Fibroblast of mammary gland (primary cell): Measurements from ENCODE around the gene PROCA1.

Source experiments
- DNase-seq: peaks from one replicate; pipeline ENCODE4 v3.0.0-alpha.2; 2010; ENCODE audit warnings: low read depth
- H3K4me3 ChIP-seq: 2 replicates; pipeline ENCODE4 v1.5.1; 2011; ENCODE audit warnings: low read depth, mild to moderate bottlenecking, low read length, moderate library complexity; ENCODE audit not compliant: control insufficient read depth
- CTCF ChIP-seq: conservative IDR thresholded peaks from 2 replicates; pipeline ENCODE4 v1.5.1; 2011; ENCODE audit warnings: low read depth, low read length, inconsistent platforms; ENCODE audit not compliant: control insufficient read depth, insufficient read depth

The PROCA1 gene

DNA sequence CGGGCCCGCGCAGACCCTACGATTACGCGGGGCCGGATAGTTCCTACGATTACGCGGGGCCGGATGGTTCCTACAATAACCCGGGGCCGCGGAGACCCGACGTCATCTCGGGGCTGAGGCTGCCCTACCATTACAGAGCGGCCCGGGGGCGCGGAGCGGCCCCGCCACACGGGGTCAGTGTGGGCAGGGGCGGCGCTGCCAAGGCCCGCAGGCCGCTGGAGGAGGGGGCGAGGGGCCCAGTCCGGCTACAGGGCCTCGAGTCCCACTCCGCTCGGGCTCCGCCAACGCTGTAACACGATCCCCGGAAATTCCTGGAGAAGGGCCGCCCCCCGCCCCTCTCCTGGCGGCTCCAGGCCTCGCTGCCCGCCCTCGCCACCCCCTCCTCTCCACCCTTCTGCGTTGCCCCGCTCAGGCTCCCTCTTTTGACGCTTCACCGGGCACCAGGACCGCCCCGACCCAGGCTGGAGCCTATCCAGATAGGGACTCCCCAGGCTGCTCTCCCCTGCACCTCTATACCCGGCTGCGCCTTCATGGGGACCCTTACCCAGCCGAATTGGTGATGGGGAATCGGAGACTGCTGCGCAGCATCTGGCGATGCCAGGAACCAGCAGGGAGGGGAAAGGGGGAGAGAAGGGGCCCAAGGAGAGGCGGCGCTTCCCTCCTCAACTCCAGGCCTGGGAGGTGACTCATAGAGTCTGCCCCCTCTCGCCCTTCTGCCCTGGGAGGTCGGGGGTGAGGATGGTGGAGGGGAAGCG is 6.1 kb upstream of the PROCA1 start, which contains the start of gene RAB34:
Gene RAB34, minus strand, starts transcription at position 291 of the 755 bp plus-strand sequence. CDS start 602 bp downstream, outside the sequence.
- H3K4me3 ChIP-seq: peak within 1 kb of the TSS; percentile 68
- DNase-seq: peak; percentile 85
- TF ChIP-seq CTCF: no peak

- TF ChIP-seq CTCF: no peak
- H3K4me3 ChIP-seq: peak overlapping the region; percentile 68
- peak; percentile 38 for DNase-seq
Observed at GRCh38 chr17:28716740-28717577, 5.3 kb upstream of the PROCA1 start.

GRCh38 chr17:28715217-28715616 is 3.5 kb upstream of the PROCA1 start:
- TF ChIP-seq CTCF: no peak
- no peak for DNase-seq
- no peak overlapping the region for H3K4me3 ChIP-seq

GRCh38 chr17:28714281-28714680 is 2.6 kb upstream of the PROCA1 start:
- no peak for DNase-seq
- no peak for TF ChIP-seq CTCF
- H3K4me3 ChIP-seq: no peak overlapping the region

DNA sequence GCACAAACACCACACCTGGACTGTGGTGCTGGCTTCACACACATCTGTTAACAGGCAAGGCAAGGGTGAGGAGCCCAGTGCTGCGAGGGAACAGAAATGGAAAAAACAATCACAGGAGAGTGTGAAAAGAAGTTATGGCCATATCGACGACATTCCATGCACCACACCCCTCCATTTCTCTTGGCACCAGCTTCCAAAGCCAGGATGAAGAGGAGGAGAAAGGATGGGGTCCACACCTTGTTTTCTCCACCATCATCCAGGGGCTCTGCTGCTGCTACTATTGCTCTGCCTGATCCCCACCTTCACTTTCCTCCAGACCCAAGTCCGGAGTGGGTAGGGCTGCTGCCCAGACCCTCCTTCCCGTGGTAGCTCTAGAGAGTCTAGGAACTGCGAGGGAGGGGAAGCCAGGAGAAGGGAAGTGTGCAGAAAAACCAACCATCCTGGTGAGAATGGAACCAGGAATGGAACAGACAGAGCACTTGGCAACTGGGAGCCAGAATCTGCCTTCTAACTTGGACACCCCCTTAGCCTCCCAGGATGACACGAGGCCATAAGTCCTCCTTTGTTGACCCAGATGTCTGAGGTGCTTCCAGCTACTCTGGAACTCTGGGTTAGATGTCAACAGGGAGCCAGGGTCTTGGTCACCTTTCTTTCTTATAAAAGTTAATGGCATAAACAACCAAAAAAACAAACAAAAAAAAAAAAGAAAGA is 1.2 kb upstream of the PROCA1 start:
- no peak for DNase-seq
- TF ChIP-seq CTCF: no peak
- no peak overlapping the region for H3K4me3 ChIP-seq

DNA sequence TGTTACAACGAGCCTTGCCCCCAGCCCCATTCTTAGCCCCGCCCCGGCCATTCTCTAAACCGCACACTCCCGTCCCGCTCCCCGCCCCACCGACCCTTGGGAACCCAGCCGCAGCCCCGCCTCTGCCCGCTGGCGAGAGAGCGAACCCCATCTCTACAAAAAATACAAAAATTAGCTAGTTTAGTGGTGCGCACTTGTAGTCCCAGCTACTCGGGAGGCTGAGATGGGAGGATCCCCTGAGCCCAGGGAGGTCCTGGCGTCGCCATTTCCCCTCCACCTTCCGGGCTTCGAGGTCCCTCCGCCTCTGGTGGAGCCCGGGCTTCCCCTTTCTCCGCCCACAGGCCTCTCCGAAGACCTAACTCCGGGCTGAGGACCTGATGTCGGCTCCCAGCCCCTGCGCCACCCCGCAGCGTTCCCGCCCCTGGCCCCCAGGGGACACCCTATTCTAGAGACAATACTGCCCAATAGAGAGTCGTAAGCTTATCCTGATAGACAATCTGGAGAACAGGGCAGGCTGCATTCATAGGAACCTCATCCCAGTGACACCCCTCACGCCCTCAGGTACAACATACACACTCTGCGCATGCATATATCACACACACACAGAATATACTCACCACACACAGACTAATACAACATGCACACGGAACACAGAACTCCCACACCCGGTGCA is 480 bp upstream of the PROCA1 start:
- H3K4me3 ChIP-seq: peak overlapping the region; percentile 34
- no peak for DNase-seq

More for the DNA sequence above, 480 bp upstream of the PROCA1 start:
- no peak for TF ChIP-seq CTCF
